Breast epithelium (tissue), 4 donors: ENCODE data around the gene LRRC17. TPM values are rescaled to one million over a fixed set of nuclear protein-coding genes. Genes with fewer than 3 reads are reported as not detected.

ENCODE experiments used
- DNase-seq, 2 donors: peaks; one replicate each; pipeline ENCODE4 v3.0.0-alpha.2; 2019; ENCODE audit warnings: low spot score in 2 of 2
- H3K27ac ChIP-seq, 2 donors: fragments of 200-600 bp; sonication (generic) in 1 of 2; one replicate each; pipeline ENCODE4 v1.5.1; 2016 to 2019; ENCODE audit warnings: mild to moderate bottlenecking in 1 of 2
- H3K27me3 ChIP-seq, 2 donors: fragments of 200-600 bp; sonication (generic) in 1 of 2; one replicate each; pipeline versions ENCODE4 v1.5.1 to v1.6.0; 2017 to 2019; ENCODE audit warnings: control low read depth in 1 of 2, mild to moderate bottlenecking in 1 of 2
- H3K36me3 ChIP-seq: fragments of 200-600 bp; one replicate; pipeline ENCODE4 v1.5.1; 2019
- H3K4me1 ChIP-seq, 2 donors: fragments of 200-600 bp; sonication (generic); one replicate each; pipeline ENCODE4 v1.5.1; 2016 to 2019; ENCODE audit warnings: control low read depth in 1 of 2
- H3K4me3 ChIP-seq, 3 donors: fragments of 200-600 bp; sonication (generic); 1 replicate in 2 of 3; 2 replicates in 1 of 3; pipeline ENCODE4 v1.5.1; 2016 to 2019; ENCODE audit warnings: mild to moderate bottlenecking in 3 of 3, moderate library complexity in 2 of 3
- H3K9me3 ChIP-seq, 2 donors: fragments of 200-600 bp; sonication (generic) in 1 of 2; one replicate each; pipeline ENCODE4 v1.5.1; 2016 to 2019; ENCODE audit warnings: control low read depth in 1 of 2
- CTCF ChIP-seq, 3 donors: fragments of 450-650 bp; IDR thresholded peaks; one replicate each; pipeline ENCODE4 v1.5.1; 2016 to 2017; ENCODE audit warnings: antibody characterized with exemption in 3 of 3, mild to moderate bottlenecking in 3 of 3, moderate library complexity in 3 of 3
- POLR2A ChIP-seq: fragments of 450-650 bp; IDR thresholded peaks from one replicate; pipeline ENCODE4 v1.6.1; 2016; ENCODE audit warnings: antibody characterized with exemption, mild to moderate bottlenecking, moderate library complexity
- POLR2AphosphoS5 ChIP-seq, 3 donors: sonication (generic); formaldehyde crosslinking; IDR thresholded peaks; one replicate each; pipeline ENCODE4 v1.6.1; 2017; ENCODE audit warnings: antibody characterized with exemption in 3 of 3
- intact Hi-C: fragments of 100-400 bp; cut with DNase I; formaldehyde crosslinking; loops from one replicate; pipeline ENCODE4 v1.15.1; 2023; ENCODE audit warnings: low total_unique reads
- total RNA-seq, 3 donors: library from RNA; depleted of rRNA; stranded (reverse); fragments of >200 nt; gene quantifications; one replicate each; pipeline ENCODE4 v1.1.0, GENCODE V29; 2016

The LRRC17 gene
- total RNA-seq, 3 donors from 2014 or later: 1.4 to 19.3 (median 8.2) TPM

- Histone ChIP-seq H3K36me3 (no peaks in the 10 kb centered on the region), H3K4me1 (no peaks in the 10 kb centered on the region), H3K9me3 (no peaks in the 10 kb centered on the region), H3K27me3 (no peaks in the 10 kb centered on the region), H3K27ac (no peak overlapping the region), H3K4me3 (no peak overlapping the region)
- intact Hi-C loops: no loop called here
- TF ChIP-seq CTCF (IDR thresholded peaks at IDR 0.05) (no peak), POLR2AphosphoS5 (IDR thresholded peaks at IDR 0.05) (no peak), POLR2A (no peak)
- no peak for DNase-seq
Measured at GRCh38 chr7:102918845-102919244, 6.0 kb downstream of the LRRC17 start.

- H3K36me3 ChIP-seq: no peaks in the 10 kb centered on the region
- H3K9me3 ChIP-seq: no peaks in the 10 kb centered on the region
- no peak overlapping the region for H3K27ac ChIP-seq
- DNase-seq: no peak
- intact Hi-C loops: no loop called here
- H3K4me1 ChIP-seq: no peaks in the 10 kb centered on the region
- TF ChIP-seq POLR2A (no peak), POLR2AphosphoS5 (IDR thresholded peaks at IDR 0.05) (no peak), CTCF (IDR thresholded peaks at IDR 0.05) (no peak)
- H3K4me3 ChIP-seq: no peak overlapping the region
- no peaks in the 10 kb centered on the region for H3K27me3 ChIP-seq
Measured at GRCh38 chr7:102925976-102926782, 13.4 kb downstream of the LRRC17 start.

- H3K4me3 ChIP-seq: no peak overlapping the region
- H3K27ac ChIP-seq: no peak overlapping the region
- TF ChIP-seq CTCF (IDR thresholded peaks at IDR 0.05) (no peak), POLR2A (no peak), POLR2AphosphoS5 (IDR thresholded peaks at IDR 0.05) (no peak)
- no peaks in the 10 kb centered on the region for H3K4me1 ChIP-seq
- no peak for DNase-seq
- intact Hi-C loops: no loop called here
- no peaks in the 10 kb centered on the region for H3K36me3 ChIP-seq
- no peaks in the 10 kb centered on the region for H3K9me3 ChIP-seq
- H3K27me3 ChIP-seq: no peaks in the 10 kb centered on the region
Measured at GRCh38 chr7:102926783-102927140, 14.0 kb downstream of the LRRC17 start.

GRCh38 chr7:102927312-102927933 is 14.6 kb downstream of the LRRC17 start:
- H3K9me3 ChIP-seq: no peaks in the 10 kb centered on the region
- no peak for DNase-seq
- intact Hi-C loops: no loop called here
- TF ChIP-seq POLR2AphosphoS5 (IDR thresholded peaks at IDR 0.05) (no peak), CTCF (IDR thresholded peaks at IDR 0.05) (no peak), POLR2A (no peak)
- H3K27ac ChIP-seq: no peak overlapping the region
- H3K27me3 ChIP-seq: no peaks in the 10 kb centered on the region
- no peaks in the 10 kb centered on the region for H3K36me3 ChIP-seq
- no peak overlapping the region for H3K4me3 ChIP-seq
- H3K4me1 ChIP-seq: no peaks in the 10 kb centered on the region

- no peaks in the 10 kb centered on the region for H3K4me1 ChIP-seq
- intact Hi-C loops: no loop called here
- no peak for DNase-seq
- H3K9me3 ChIP-seq: no peaks in the 10 kb centered on the region
- no peak overlapping the region for H3K4me3 ChIP-seq
- no peak overlapping the region for H3K27ac ChIP-seq
- no peaks in the 10 kb centered on the region for H3K36me3 ChIP-seq
- H3K27me3 ChIP-seq: no peaks in the 10 kb centered on the region
- TF ChIP-seq POLR2A: no peak
- TF ChIP-seq POLR2AphosphoS5 (IDR thresholded peaks at IDR 0.05): no peak
- no peak for TF ChIP-seq CTCF (IDR thresholded peaks at IDR 0.05)
Measured at GRCh38 chr7:102931757-102932156, 19.0 kb downstream of the LRRC17 start.
